ENCODE data around the gene APOL6.

APOL6 gene

DNA sequence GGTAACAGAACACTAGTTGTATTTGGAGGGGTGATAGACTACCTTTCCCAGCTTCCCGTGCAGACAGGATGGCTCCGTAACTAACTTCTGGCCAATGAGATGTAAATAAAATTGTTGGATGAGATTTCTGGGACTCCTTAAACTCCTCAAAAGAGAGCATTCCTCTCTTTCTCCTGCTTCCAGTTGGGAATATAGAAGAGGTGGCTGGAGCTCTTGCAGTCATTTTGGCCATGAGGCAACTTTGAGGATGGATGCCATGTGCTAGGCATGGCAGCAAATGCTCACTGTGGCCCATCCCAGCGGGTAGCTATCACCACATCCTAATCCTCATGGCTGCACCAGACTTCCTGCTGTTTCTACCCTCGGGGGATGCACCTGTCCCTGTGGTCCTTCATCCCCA is 38.5 kb upstream of the APOL6 start:
- no peak for DNase-seq (ENCODE audit: low read depth in 1 of 2, low spot score in 1 of 2)
- in situ Hi-C loops (cut with HindIII; ENCODE audit: low pct_unique_long_range_greater_than_20kb, low sequenced_read_pairs) = no loop called here
- no peak for TF ChIP-seq JUND (IDR thresholded peaks at IDR 0.05; ENCODE audit: low read depth)

DNA sequence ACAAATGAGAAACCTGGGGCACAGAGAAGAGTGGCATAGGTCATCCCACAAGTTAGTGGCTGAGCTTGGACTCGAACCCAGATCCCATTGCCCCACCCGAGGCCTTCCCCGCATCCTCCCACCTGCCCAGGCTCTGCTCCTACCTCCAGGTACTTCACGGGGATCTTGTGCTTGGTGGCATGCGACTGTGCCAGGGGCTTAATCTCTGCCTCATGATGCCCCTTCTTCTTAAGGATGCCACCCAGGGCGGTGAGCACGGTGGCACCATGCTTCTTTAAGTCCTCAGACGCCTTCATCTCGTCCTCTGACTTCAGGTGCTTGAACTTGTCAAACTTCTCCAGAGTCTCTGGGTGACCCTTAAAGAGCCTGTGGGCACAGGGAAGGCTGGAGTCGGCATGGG is 37.5 kb upstream of the APOL6 start:
- TF ChIP-seq JUND (IDR thresholded peaks at IDR 0.05; ENCODE audit: low read depth) = no peak
- DNase-seq (ENCODE audit: low read depth in 1 of 2, low spot score in 1 of 2) = no peak
- in situ Hi-C loops (cut with HindIII; ENCODE audit: low pct_unique_long_range_greater_than_20kb, low sequenced_read_pairs) = no loop called here

- TF ChIP-seq JUND (IDR thresholded peaks at IDR 0.05; ENCODE audit: low read depth) = no peak
- in situ Hi-C loops (cut with HindIII; ENCODE audit: low pct_unique_long_range_greater_than_20kb, low sequenced_read_pairs) = no loop called here
- DNase-seq (ENCODE audit: low read depth in 1 of 2, low spot score in 1 of 2) = no peak
Observed at GRCh38 chr22:35611200-35611890, 36.9 kb upstream of the APOL6 start.

DNA sequence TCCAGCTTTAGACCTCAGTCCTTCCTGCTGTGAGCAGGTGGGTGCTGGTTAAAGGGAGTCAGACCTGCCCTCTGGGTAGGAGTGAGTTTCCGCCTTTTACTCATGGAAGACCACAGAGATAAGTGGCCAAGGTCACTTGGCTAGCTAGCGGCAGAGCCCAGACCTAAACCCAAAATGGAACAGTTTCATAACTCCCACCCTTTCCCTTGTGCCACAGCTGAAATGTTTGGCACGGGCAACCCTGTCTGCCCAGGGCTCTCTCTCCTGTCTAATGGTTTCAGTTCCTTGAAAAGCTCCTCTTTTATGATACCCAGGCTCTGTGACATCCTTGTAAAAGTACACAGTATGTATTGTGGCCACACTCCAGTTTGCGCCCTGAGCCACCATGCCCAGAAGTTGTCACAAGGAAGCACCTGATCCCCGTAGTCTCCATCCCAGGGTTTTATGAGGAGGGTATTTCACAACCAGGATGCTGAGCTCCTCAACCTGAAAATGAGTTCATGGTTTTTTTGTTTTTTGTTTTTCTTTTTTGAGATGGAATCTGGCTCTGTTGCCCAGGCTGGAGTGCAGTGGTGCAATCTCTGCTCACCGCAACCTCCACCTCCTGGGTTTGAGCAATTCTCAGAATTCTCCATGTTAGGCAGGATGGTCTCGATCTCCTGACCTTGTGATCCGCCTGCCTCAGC is 36.2 kb upstream of the APOL6 start:
- DNase-seq (ENCODE audit: low read depth in 1 of 2, low spot score in 1 of 2) = peak in 1 of 2 experiments; percentile 64
- in situ Hi-C loops (cut with HindIII; ENCODE audit: low pct_unique_long_range_greater_than_20kb, low sequenced_read_pairs) = no loop called here
- no peak for TF ChIP-seq JUND (IDR thresholded peaks at IDR 0.05; ENCODE audit: low read depth)

GRCh38 chr22:35612903-35613302 is 35.3 kb upstream of the APOL6 start:
- TF ChIP-seq JUND (IDR thresholded peaks at IDR 0.05; ENCODE audit: low read depth) = no peak

GRCh38 chr22:35614404-35614803 is 33.8 kb upstream of the APOL6 start:
- DNase-seq (ENCODE audit: low read depth in 1 of 2, low spot score in 1 of 2) = no peak
- in situ Hi-C loops (cut with HindIII; ENCODE audit: low pct_unique_long_range_greater_than_20kb, low sequenced_read_pairs) = no loop called here
- TF ChIP-seq JUND (IDR thresholded peaks at IDR 0.05; ENCODE audit: low read depth) = no peak

More at GRCh38 chr22:35612903-35613302, 35.3 kb upstream of the APOL6 start:
- DNase-seq (ENCODE audit: low read depth in 1 of 2, low spot score in 1 of 2) = no peak
- in situ Hi-C loops (cut with HindIII; ENCODE audit: low pct_unique_long_range_greater_than_20kb, low sequenced_read_pairs) = no loop called here

GRCh38 chr22:35615156-35615555 is 33.1 kb upstream of the APOL6 start:
- TF ChIP-seq JUND (IDR thresholded peaks at IDR 0.05; ENCODE audit: low read depth) = no peak
- in situ Hi-C loops (cut with HindIII; ENCODE audit: low pct_unique_long_range_greater_than_20kb, low sequenced_read_pairs) = no loop called here
- no peak for DNase-seq (ENCODE audit: low read depth in 1 of 2, low spot score in 1 of 2)

- no peak for TF ChIP-seq JUND (IDR thresholded peaks at IDR 0.05; ENCODE audit: low read depth)
- no peak for DNase-seq (ENCODE audit: low read depth in 1 of 2, low spot score in 1 of 2)
- in situ Hi-C loops (cut with HindIII; ENCODE audit: low pct_unique_long_range_greater_than_20kb, low sequenced_read_pairs) = no loop called here
Observed at GRCh38 chr22:35616043-35616442, 32.2 kb upstream of the APOL6 start.

GRCh38 chr22:35617137-35617755 is 31.0 kb upstream of the APOL6 start, which contains the start of gene MB:
Gene MB, minus strand, starts transcription at chr22:35617329. Its CDS starts 72 bp downstream, at chr22:35617257.
- DNase-seq (ENCODE audit: low read depth in 1 of 2, low spot score in 1 of 2) = no peak
- no peak for TF ChIP-seq JUND (IDR thresholded peaks at IDR 0.05; ENCODE audit: low read depth)
- in situ Hi-C loops (cut with HindIII; ENCODE audit: low pct_unique_long_range_greater_than_20kb, low sequenced_read_pairs) = no loop called here

DNA sequence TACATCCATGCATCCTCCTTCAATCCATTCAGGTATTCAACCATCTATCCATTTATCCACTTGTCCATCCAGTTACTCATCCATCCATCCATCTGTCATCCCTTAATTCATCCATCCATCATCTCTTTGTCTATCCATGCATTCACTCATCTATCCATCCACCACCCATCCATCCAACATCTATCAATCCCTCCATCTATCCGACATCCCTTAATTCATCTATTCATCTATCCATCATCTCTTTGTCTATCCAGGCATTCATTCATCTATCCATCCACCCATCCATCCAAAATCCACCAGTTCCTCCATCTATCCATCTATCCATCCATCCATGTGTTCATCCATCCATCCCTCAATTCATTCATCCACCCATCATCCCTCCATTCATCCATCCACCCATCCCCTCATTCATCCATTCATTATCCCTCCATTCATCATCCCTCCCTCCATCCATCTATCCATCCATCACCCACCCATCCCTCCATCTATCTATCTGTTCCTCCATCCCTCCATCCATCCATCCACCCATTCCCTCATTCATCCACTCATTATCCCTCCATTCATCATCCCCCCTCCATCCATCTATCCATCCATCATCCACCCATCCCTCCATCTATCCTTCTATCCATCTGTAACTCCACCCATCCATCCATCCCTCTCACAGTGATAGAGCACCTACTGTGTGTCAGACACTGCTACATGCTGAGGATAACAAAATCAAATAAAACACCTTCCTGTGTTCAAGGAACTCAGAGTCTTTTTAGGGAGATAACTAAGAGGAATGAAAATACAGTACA is 29.6 kb upstream of the APOL6 start:
- in situ Hi-C loops (cut with HindIII; ENCODE audit: low pct_unique_long_range_greater_than_20kb, low sequenced_read_pairs) = no loop called here
- DNase-seq (ENCODE audit: low read depth in 1 of 2, low spot score in 1 of 2) = no peak
- no peak for TF ChIP-seq JUND (IDR thresholded peaks at IDR 0.05; ENCODE audit: low read depth)

DNA sequence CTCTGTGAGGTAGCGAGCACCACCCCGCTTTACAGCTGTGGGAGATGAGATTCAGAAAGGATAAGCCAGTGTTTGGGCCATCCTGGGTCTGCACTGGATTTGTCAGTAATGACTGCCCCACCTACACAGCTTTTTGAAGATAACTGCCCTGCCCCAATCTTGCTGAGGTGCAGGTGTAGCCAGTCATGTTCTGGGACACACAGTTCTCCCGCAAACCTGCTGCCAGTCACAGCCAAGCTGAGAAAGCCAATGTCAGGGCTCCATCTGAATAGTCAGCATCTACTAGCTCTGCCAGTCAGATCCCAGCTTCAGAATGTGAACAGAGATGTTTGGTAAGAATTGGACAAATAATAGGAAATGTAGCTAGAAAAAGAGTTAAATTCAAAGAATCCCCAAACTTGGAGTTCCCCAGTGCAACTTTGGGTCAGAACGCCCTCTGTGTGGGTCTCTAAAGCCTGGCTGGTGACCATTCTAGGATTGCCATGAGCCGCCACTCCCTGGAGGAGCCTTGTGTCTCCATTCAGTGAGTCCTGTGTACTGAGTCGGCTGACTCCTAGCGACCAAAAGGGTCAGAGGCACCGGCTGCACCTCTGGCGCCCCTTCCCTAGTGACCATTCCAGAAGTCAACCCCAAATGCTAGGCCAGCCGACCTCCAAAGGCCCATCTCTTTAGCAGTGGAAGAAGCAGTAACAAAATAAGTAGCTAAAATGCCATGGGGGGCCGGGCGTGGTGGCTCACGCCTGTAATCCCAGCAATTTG is 28.7 kb upstream of the APOL6 start:
- no peak for TF ChIP-seq JUND (IDR thresholded peaks at IDR 0.05; ENCODE audit: low read depth)
- DNase-seq (ENCODE audit: low read depth in 1 of 2, low spot score in 1 of 2) = no peak
- in situ Hi-C loops (cut with HindIII; ENCODE audit: low pct_unique_long_range_greater_than_20kb, low sequenced_read_pairs) = no loop called here

Measured in T47D (cell line).